ENCODE measurements around the gene PIGT. TPM values are rescaled to one million over a fixed set of nuclear protein-coding genes. Genes with fewer than 3 reads are reported as not detected.

PIGT gene
- total RNA-seq, 1 experiment from 2014 or later: 71.4 TPM

DNA sequence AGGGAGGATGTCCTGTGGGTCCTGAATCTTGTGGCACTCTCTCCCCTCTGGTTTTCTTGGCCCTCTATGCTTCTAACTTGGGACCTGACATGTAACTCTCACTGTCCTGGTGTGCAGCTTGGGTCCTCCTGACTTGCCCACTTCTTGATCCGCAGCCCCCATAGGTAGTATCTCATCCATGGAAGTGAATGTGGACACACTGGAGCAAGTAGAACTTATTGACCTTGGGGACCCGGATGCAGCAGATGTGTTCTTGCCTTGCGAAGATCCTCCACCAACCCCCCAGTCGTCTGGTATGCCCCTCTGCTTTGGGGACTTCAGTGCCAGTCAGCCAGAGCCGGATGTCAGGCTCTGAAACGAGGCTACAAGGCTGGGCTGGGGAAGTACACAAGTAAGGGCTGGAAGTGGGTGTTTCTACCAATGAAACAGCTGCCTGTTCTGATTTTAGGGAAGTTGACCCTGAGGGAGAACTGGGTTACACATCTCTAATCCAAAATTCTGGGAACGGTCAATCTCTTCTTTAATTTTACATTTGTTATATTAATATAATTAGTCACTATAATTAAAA, 7.2 kb upstream of the PIGT start:
- CTCF ChIA-PET: interaction anchor here (0.6 kb wide), 1 partner anchor 28 kb away, joined by 3 read pairs; no protein-coding TSS in a partner anchor
- peaks cover 8 to 11% of the 10 kb centered on the region in 2 experiments; a peak in 2 of 4 replicates for H3K36me3 ChIP-seq (ENCODE audit: control insufficient read depth in 1 of 2, insufficient read depth in 2 of 2, low read length in 2 of 2)
- H3K9me3 ChIP-seq (ENCODE audit: control insufficient read depth in 1 of 2, insufficient read depth in 1 of 2, low read depth in 1 of 2, low read length in 2 of 2): no peaks in the 10 kb centered on the region
- no peaks in the 10 kb centered on the region for H3K9me2 ChIP-seq (ENCODE audit: insufficient read depth)
- no peak overlapping the region for H2AFZ ChIP-seq (ENCODE audit: low read depth, low read length, poor library complexity, severe bottlenecking)
- H3K79me2 ChIP-seq (ENCODE audit: insufficient read depth, low read length): peaks cover 15% of the 10 kb centered on the region; the same call in 1 of the 2 replicates
- no peak for ATAC-seq
- RAD21 ChIA-PET (ENCODE audit: low non-redundant PET in 1 of 2, low total read pairs in 2 of 2, uncharacterized antibody in 2 of 2, unreplicated experiment in 2 of 2): no interaction called here
- intact Hi-C loops (cut with micrococcal nuclease): no loop called here
- H3K9ac ChIP-seq (ENCODE audit: low read length): no peak overlapping the region
- DNase-seq (ENCODE audit: low read depth, low spot score): no peak
- POLR2A ChIA-PET: interaction anchor here (0.8 kb wide), 1 partner anchor 28 kb away, joined by 3 read pairs; no protein-coding TSS in a partner anchor
- H3K27ac ChIP-seq (ENCODE audit: low read depth, low read length): no peak overlapping the region
- H3K4me1 ChIP-seq (ENCODE audit: control insufficient read depth in 1 of 2, insufficient read depth in 2 of 2, low read length in 2 of 2): peaks cover 5 to 24% of the 10 kb centered on the region in 2 experiments; a peak in 3 of 4 replicates
- H3K27me3 ChIP-seq (ENCODE audit: insufficient read depth, low read length): no peaks in the 10 kb centered on the region
- no TSS peak for BruUV-seq (replicated peaks)
- H3K4me2 ChIP-seq (ENCODE audit: low read length): no peak overlapping the region
- no peak overlapping the region for H3K4me3 ChIP-seq (replicated peaks in 1 of 2; ENCODE audit: low read depth in 1 of 2, low read length in 2 of 2)
- TF ChIP-seq, protein P1, sequence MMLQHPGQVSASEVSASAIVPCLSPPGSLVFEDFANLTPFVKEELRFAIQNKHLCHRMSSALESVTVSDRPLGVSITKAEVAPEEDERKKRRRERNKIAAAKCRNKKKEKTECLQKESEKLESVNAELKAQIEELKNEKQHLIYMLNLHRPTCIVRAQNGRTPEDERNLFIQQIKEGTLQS (IDR thresholded peaks at IDR 0.05): no peak
- TF ChIP-seq, protein P2, sequence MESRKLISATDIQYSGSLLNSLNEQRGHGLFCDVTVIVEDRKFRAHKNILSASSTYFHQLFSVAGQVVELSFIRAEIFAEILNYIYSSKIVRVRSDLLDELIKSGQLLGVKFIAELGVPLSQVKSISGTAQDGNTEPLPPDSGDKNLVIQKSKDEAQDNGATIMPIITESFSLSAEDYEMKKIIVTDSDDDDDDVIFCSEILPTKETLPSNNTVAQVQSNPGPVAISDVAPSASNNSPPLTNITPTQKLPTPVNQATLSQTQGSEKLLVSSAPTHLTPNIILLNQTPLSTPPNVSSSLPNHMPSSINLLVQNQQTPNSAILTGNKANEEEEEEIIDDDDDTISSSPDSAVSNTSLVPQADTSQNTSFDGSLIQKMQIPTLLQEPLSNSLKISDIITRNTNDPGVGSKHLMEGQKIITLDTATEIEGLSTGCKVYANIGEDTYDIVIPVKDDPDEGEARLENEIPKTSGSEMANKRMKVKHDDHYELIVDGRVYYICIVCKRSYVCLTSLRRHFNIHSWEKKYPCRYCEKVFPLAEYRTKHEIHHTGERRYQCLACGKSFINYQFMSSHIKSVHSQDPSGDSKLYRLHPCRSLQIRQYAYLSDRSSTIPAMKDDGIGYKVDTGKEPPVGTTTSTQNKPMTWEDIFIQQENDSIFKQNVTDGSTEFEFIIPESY (IDR thresholded peaks at IDR 0.05; ENCODE audit: extremely low read depth, insufficient replicate concordance, low read length): no peak
- no peak for TF ChIP-seq POLR2AphosphoS5 (IDR thresholded peaks at IDR 0.05; ENCODE audit: low read depth, low read length)
- TF ChIP-seq, protein P3, sequence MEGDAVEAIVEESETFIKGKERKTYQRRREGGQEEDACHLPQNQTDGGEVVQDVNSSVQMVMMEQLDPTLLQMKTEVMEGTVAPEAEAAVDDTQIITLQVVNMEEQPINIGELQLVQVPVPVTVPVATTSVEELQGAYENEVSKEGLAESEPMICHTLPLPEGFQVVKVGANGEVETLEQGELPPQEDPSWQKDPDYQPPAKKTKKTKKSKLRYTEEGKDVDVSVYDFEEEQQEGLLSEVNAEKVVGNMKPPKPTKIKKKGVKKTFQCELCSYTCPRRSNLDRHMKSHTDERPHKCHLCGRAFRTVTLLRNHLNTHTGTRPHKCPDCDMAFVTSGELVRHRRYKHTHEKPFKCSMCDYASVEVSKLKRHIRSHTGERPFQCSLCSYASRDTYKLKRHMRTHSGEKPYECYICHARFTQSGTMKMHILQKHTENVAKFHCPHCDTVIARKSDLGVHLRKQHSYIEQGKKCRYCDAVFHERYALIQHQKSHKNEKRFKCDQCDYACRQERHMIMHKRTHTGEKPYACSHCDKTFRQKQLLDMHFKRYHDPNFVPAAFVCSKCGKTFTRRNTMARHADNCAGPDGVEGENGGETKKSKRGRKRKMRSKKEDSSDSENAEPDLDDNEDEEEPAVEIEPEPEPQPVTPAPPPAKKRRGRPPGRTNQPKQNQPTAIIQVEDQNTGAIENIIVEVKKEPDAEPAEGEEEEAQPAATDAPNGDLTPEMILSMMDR (IDR thresholded peaks at IDR 0.05 in 2 of 3, conservative IDR thresholded peaks at IDR 0.05 in 1 of 3; ENCODE audit: borderline replicate concordance in 1 of 3, insufficient read depth in 1 of 3, low read depth in 2 of 3, low read length in 2 of 3): no peak
- TF ChIP-seq EZH2phosphoT487 (IDR thresholded peaks at IDR 0.05; ENCODE audit: borderline replicate concordance): no peak
- no peak for TF ChIP-seq FOSL1 (IDR thresholded peaks at IDR 0.05; ENCODE audit: low read depth)
- TF ChIP-seq CBX3 (IDR thresholded peaks at IDR 0.05; ENCODE audit: low read depth): no peak
- no peak for TF ChIP-seq RAD21 (IDR thresholded peaks at IDR 0.05; ENCODE audit: low read depth)
- no peak for TF ChIP-seq SRF (IDR thresholded peaks at IDR 0.05; ENCODE audit: low read depth)
- TF ChIP-seq JUND (IDR thresholded peaks at IDR 0.05): no peak
- TF ChIP-seq YY1 (IDR thresholded peaks at IDR 0.05; ENCODE audit: extremely low read depth, insufficient replicate concordance, low read depth, low read length): no peak
- no peak for TF ChIP-seq SIN3A (IDR thresholded peaks at IDR 0.05; ENCODE audit: low read depth)
- no peak for TF ChIP-seq ZFX (IDR thresholded peaks at IDR 0.05)
- TF ChIP-seq CEBPB (IDR thresholded peaks at IDR 0.05; ENCODE audit: low read depth): no peak
- TF ChIP-seq, protein P4, sequence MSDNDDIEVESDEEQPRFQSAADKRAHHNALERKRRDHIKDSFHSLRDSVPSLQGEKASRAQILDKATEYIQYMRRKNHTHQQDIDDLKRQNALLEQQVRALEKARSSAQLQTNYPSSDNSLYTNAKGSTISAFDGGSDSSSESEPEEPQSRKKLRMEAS (IDR thresholded peaks at IDR 0.05): no peak
- no peak for TF ChIP-seq TCF7L2 (IDR thresholded peaks at IDR 0.05; ENCODE audit: borderline replicate concordance, extremely low read depth, insufficient read depth, insufficient read length)
- no peaks in the 10 kb centered on the region for H4K20me1 ChIP-seq (ENCODE audit: insufficient read depth)
